ENCODE data around the gene HPN.
"Not testable (repeated sequence)": the region's sequence is repeated elsewhere in the genome, so short reads cannot be mapped to it uniquely, and the experiment has no call there.

Gene HPN

GRCh38 chr19:35009424-35010415, 31.8 kb upstream of the HPN start:
- no peak for DNase-seq (ENCODE audit: low read depth in 2 of 2)

- DNase-seq (ENCODE audit: low read depth in 2 of 2), result no peak
Measured at GRCh38 chr19:35011091-35011689, 30.3 kb upstream of the HPN start.

- no peak for DNase-seq (ENCODE audit: low read depth in 2 of 2)
Measured at GRCh38 chr19:35011737-35012682, 29.5 kb upstream of the HPN start.

GRCh38 chr19:35013041-35013819, 28.3 kb upstream of the HPN start:
- no peak for DNase-seq (ENCODE audit: low read depth in 2 of 2)

GRCh38 chr19:35013820-35014754, 27.4 kb upstream of the HPN start:
- DNase-seq (ENCODE audit: low read depth in 2 of 2), result no peak

GRCh38 chr19:35014774-35015173, 26.7 kb upstream of the HPN start:
- not testable (repeated sequence) for DNase-seq (ENCODE audit: low read depth in 2 of 2)

GRCh38 chr19:35015270-35015953, 26.1 kb upstream of the HPN start:
- no peak for DNase-seq (ENCODE audit: low read depth in 2 of 2)

GRCh38 chr19:35015954-35016351, 25.6 kb upstream of the HPN start:
- no peak for DNase-seq (ENCODE audit: low read depth in 2 of 2)

GRCh38 chr19:35017507-35017906, 24.0 kb upstream of the HPN start:
- DNase-seq (ENCODE audit: low read depth in 2 of 2), result no peak

- no peak for DNase-seq (ENCODE audit: low read depth in 2 of 2)
Measured at GRCh38 chr19:35018379-35018778, 23.1 kb upstream of the HPN start.

- no peak for DNase-seq (ENCODE audit: low read depth in 2 of 2)
Measured at GRCh38 chr19:35019144-35019543, 22.4 kb upstream of the HPN start.

- DNase-seq (ENCODE audit: low read depth in 2 of 2), result no peak
Measured at GRCh38 chr19:35021016-35021415, 20.5 kb upstream of the HPN start.

- DNase-seq (ENCODE audit: low read depth in 2 of 2), result no peak
Measured at GRCh38 chr19:35021596-35021995, 19.9 kb upstream of the HPN start.

- no peak for DNase-seq (ENCODE audit: low read depth in 2 of 2)
Measured at GRCh38 chr19:35022460-35022859, 19.1 kb upstream of the HPN start.

GRCh38 chr19:35023428-35023827, 18.1 kb upstream of the HPN start:
- DNase-seq (ENCODE audit: low read depth in 2 of 2), result no peak

- DNase-seq (ENCODE audit: low read depth in 2 of 2), result no peak
Measured at GRCh38 chr19:35024095-35024494, 17.4 kb upstream of the HPN start.

GRCh38 chr19:35025969-35026368, 15.6 kb upstream of the HPN start:
- no peak for DNase-seq (ENCODE audit: low read depth in 2 of 2)

- no peak for DNase-seq (ENCODE audit: low read depth in 2 of 2)
Measured at GRCh38 chr19:35026418-35026817, 15.1 kb upstream of the HPN start.

GRCh38 chr19:35027009-35027408, 14.5 kb upstream of the HPN start:
- DNase-seq (ENCODE audit: low read depth in 2 of 2), result no peak
